Spleen (tissue), 11 donors: Measurements from ENCODE around the gene TOP1. TPM values are rescaled to one million over a fixed set of nuclear protein-coding genes. Genes with fewer than 3 reads are reported as not detected.
A peak's percentile ranks its signal among the peaks of the same experiment; 100 is the strongest.

ENCODE experiments used
- DNase-seq: peaks from one replicate; pipeline ENCODE4 v3.0.0-alpha.2; 2020
- H3K27ac ChIP-seq, 8 donors: fragments of 200-600 bp; sonication (generic) in 7 of 8; 1 replicate in 4 of 8; 2 replicates in 4 of 8; pipeline versions ENCODE4 v1.5.0 to v1.8.0; 2016 to 2021; ENCODE audit warnings: inconsistent platforms in 4 of 8, mild to moderate bottlenecking in 4 of 8, moderate library complexity in 1 of 8
- H3K27me3 ChIP-seq, 7 donors: fragments of 200-600 bp; sonication (generic) in 6 of 7; replicated peaks in 1 of 7; 1 replicate in 4 of 7; 2 replicates in 3 of 7; pipeline versions ENCODE4 v1.5.0 to v1.8.0; 2016 to 2021; ENCODE audit warnings: inconsistent platforms in 3 of 7, mild to moderate bottlenecking in 1 of 7
- H3K36me3 ChIP-seq, 6 donors: fragments of 200-600 bp; sonication (generic) in 5 of 6; 1 replicate in 4 of 6; 2 replicates in 2 of 6; pipeline versions ENCODE4 v1.5.0 to v1.8.0; 2016 to 2021; ENCODE audit warnings: inconsistent platforms in 2 of 6
- H3K4me1 ChIP-seq, 6 donors: fragments of 200-600 bp; sonication (generic) in 5 of 6; 1 replicate in 3 of 6; 2 replicates in 3 of 6; pipeline versions ENCODE4 v1.5.0 to v1.8.0; 2016 to 2021; ENCODE audit warnings: inconsistent platforms in 3 of 6
- H3K4me3 ChIP-seq, 8 donors: fragments of 200-600 bp; sonication (generic) in 7 of 8; 1 replicate in 4 of 8; 2 replicates in 4 of 8; pipeline versions ENCODE4 v1.5.0 to v1.8.0; 2016 to 2021; ENCODE audit warnings: inconsistent platforms in 4 of 8, mild to moderate bottlenecking in 4 of 8, moderate library complexity in 2 of 8
- H3K9me3 ChIP-seq, 8 donors: fragments of 200-600 bp; sonication (generic) in 7 of 8; 1 replicate in 4 of 8; 2 replicates in 4 of 8; pipeline versions ENCODE4 v1.5.0 to v1.8.0; 2016 to 2021; ENCODE audit warnings: inconsistent platforms in 4 of 8
- CTCF ChIP-seq, 11 experiments: fragments of 200-600 bp in 7 of 11; fragments of 450-650 bp in 4 of 11; sonication (generic) in 4 of 11; IDR thresholded peaks in 8 of 11; conservative IDR thresholded peaks in 3 of 11; 1 replicate in 7 of 11; 2 replicates in 4 of 11; pipeline versions ENCODE4 v1.4.0 to v1.8.0; 2016 to 2021; ENCODE audit warnings: antibody characterized with exemption in 11 of 11, inconsistent platforms in 4 of 11, mild to moderate bottlenecking in 1 of 11
- POLR2A ChIP-seq, 3 donors: fragments of 450-650 bp; IDR thresholded peaks; one replicate each; pipeline ENCODE4 v1.5.1; 2017; ENCODE audit warnings: antibody characterized with exemption in 3 of 3, mild to moderate bottlenecking in 1 of 3
- POLR2AphosphoS5 ChIP-seq, 3 donors: sonication (generic); formaldehyde crosslinking; IDR thresholded peaks; one replicate each; pipeline ENCODE4 v1.5.1; 2017; ENCODE audit warnings: antibody characterized with exemption in 3 of 3
- WGBS, 5 donors: extraction: QIAGEN DNeasy Blood & Tissue Kit in 3 of 5; methylation state at CpG; one replicate each; pipeline versions ENCODE4 v1.1.5 to v1.1.7; 2013 to 2018; 5-methylcytosine and 5-hydroxymethylcytosine counted together
- intact Hi-C: fragments of 100-400 bp; cut with DNase I; formaldehyde crosslinking; loops from one replicate; pipeline ENCODE4 v1.15.0; 2023; ENCODE audit warnings: low total_unique reads
- polyA plus RNA-seq, 3 donors: library from polyadenylated mRNA; stranded (reverse); fragments of 200-250 nt; gene quantifications; one replicate each; pipeline ENCODE4 v1.2.1, GENCODE V29; 2013
- total RNA-seq, 7 donors: library from RNA; depleted of rRNA in 3 of 7; stranded (reverse); fragments of >200 nt in 3 of 7; fragmentation: NEBNext Ultra II Directional in 4 of 7; extraction: Animal tissue kit (Norgen Biotek cat#: 25700) in 4 of 7; gene quantifications; one replicate each; pipeline versions ENCODE4 v1.1.0 to v1.2.1, GENCODE V29; 2016 to 2021
- donor health status: healthy with polysubstance abuse.
- donor health status: DM: no; HTN: no; CAD: no; lungs with moderate emphysema.
- donor health status: DM: no; HTN: no; CAD: no.
- donor health status: Bipolar disorder and iron deficiency.
- donor health status: healthy.
- donor health status: DM: no; HTN: no; CAD: no.
- donor health status: DM: yes; HTN: yes; CAD: no.

TOP1 gene
- total and polyA plus RNA-seq, 10 donors, result 20.7 to 74.6 (median 44.8) TPM

- Histone ChIP-seq H3K9me3 (no peaks in the 10 kb centered on the region), H3K36me3 (peaks cover 0 to 96% (median 80%) of the 10 kb centered on the region in 6 donors), H3K4me3 (no peak overlapping the region), H3K4me1 (peaks cover 0 to 18% (median 5%) of the 10 kb centered on the region in 6 donors), H3K27me3 (no peaks in the 10 kb centered on the region), H3K27ac (peak overlapping the region in 2 of 8 donors; percentile 13 to 36)
- peak; percentile 82 for DNase-seq
- TF ChIP-seq CTCF (IDR thresholded peaks at IDR 0.05 in 8 of 11, conservative IDR thresholded peaks at IDR 0.05 in 3 of 11), result peak; percentile 56 to 90 (median 81)
- no peak for TF ChIP-seq POLR2AphosphoS5 (IDR thresholded peaks at IDR 0.05)
- WGBS, 5 donors, result 48 to 55% (median 51%) methylated on average over 7 of the region's 7 CpGs
- intact Hi-C loops, result loop anchor here (2.0 kb wide), 1 partner anchor 127 kb away; no protein-coding TSS in a partner anchor
Measured at GRCh38 chr20:41095110-41095969, 66.7 kb downstream of the TOP1 start.

- 69 to 94% (median 82%) methylated on average over 4 of the region's 4 CpGs for WGBS, 5 donors
- no peak for DNase-seq
- Histone ChIP-seq H3K27ac (no peak overlapping the region), H3K27me3 (no peaks in the 10 kb centered on the region), H3K36me3 (peaks cover 0 to 98% (median 91%) of the 10 kb centered on the region in 6 donors), H3K4me1 (peaks cover 0 to 18% (median 5%) of the 10 kb centered on the region in 6 donors), H3K9me3 (no peaks in the 10 kb centered on the region), H3K4me3 (no peak overlapping the region)
- TF ChIP-seq CTCF (IDR thresholded peaks at IDR 0.05 in 8 of 11, conservative IDR thresholded peaks at IDR 0.05 in 3 of 11) (no peak), POLR2AphosphoS5 (IDR thresholded peaks at IDR 0.05) (no peak), POLR2A (IDR thresholded peaks at IDR 0.05) (no peak)
- intact Hi-C loops, result no loop called here
Measured at GRCh38 chr20:41098703-41099250, 70.2 kb downstream of the TOP1 start.

- Histone ChIP-seq H3K36me3 (peaks cover 0 to 98% (median 90%) of the 10 kb centered on the region in 6 donors), H3K27ac (no peak overlapping the region), H3K27me3 (no peaks in the 10 kb centered on the region), H3K9me3 (no peaks in the 10 kb centered on the region), H3K4me1 (peaks cover 0 to 7% (median 3%) of the 10 kb centered on the region in 6 donors), H3K4me3 (no peak overlapping the region)
- TF ChIP-seq CTCF (IDR thresholded peaks at IDR 0.05 in 8 of 11, conservative IDR thresholded peaks at IDR 0.05 in 3 of 11) (no peak), POLR2A (IDR thresholded peaks at IDR 0.05) (no peak), POLR2AphosphoS5 (IDR thresholded peaks at IDR 0.05) (no peak)
- 91 to 99% (median 96%) methylated on average over 9 of the region's 9 CpGs for WGBS, 5 donors
- DNase-seq, result no peak
- intact Hi-C loops, result no loop called here
Measured at GRCh38 chr20:41100001-41100480, 71.4 kb downstream of the TOP1 start.

- WGBS, 5 donors, result 85 to 95% (median 91%) methylated on average over 2 of the region's 2 CpGs
- TF ChIP-seq CTCF (IDR thresholded peaks at IDR 0.05 in 8 of 11, conservative IDR thresholded peaks at IDR 0.05 in 3 of 11) (no peak), POLR2A (IDR thresholded peaks at IDR 0.05) (no peak), POLR2AphosphoS5 (IDR thresholded peaks at IDR 0.05) (no peak)
- intact Hi-C loops, result no loop called here
Measured at GRCh38 chr20:41101660-41102059, 73.0 kb downstream of the TOP1 start.

More at GRCh38 chr20:41101660-41102059, 73.0 kb downstream of the TOP1 start:
- Histone ChIP-seq H3K9me3 (no peaks in the 10 kb centered on the region), H3K4me3 (no peak overlapping the region), H3K4me1 (peaks cover 0 to 4% (median 0%) of the 10 kb centered on the region in 6 donors), H3K27ac (no peak overlapping the region), H3K36me3 (peaks cover 0 to 98% (median 88%) of the 10 kb centered on the region in 6 donors), H3K27me3 (no peaks in the 10 kb centered on the region)
- no peak for DNase-seq
